Myometrial cell (primary cell): Measurements from ENCODE around the gene CGAS. TPM values are rescaled to one million over a fixed set of nuclear protein-coding genes. Genes with fewer than 3 reads are reported as not detected.

Source experiments
- total RNA-seq: library from RNA; depleted of rRNA; stranded (reverse); fragments of >200 nt; gene quantifications from 2 replicates; pipeline ENCODE4 v1.2.3, GENCODE V29; 2015

CGAS gene
- 4.3 and 5.5 TPM in 2 replicates for total RNA-seq

GRCh38 chr6:73452107-73452461, at the start of gene CGAS:
TSS of gene CGAS (minus strand) at chr6:73452297. CDS start at chr6:73452181, 116 bp downstream.

GRCh38 chr6:73461537-73462350, 9.6 kb upstream of the CGAS start, which contains the start of gene MTO1:
TSS of gene MTO1 (plus strand) at chr6:73461737. CDS start at chr6:73461855, 118 bp downstream.

DNA sequence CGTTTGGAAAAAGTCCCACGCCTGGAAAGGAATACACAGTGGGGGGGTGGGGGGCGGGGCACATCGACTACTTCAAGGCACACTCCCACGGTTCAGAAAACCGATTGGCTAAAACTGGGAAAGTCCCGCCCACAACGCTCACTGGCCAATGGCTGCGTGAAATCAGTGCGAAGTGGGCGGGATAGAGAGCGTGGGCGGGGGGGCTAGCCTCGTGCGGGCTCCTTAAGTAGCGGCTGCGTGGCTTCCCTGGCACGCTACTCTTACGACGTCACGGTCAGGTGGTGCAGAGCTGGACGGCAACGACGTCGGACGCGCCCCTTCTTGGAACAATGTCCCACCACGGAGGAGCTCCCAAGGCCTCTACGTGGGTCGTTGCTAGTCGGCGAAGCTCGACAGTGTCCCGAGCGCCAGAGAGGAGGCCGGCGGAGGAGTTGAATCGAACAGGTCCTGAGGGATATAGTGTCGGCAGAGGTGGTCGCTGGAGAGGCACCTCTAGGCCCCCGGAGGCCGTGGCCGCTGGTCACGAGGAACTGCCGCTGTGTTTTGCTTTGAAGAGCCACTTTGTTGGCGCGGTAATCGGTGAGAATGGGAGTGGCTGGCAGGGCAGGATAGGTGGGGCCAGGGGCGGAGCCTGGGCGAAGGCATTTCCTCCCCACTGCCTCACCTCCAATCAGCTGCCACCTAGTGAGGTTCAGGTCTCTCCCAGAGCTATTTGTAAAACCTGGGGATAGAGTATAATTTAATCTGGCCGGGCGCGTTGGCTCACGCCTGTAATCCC, 57.3 kb downstream of the CGAS start, which contains the start of gene DDX43:
Gene DDX43, plus strand, starts transcription at position 252 of the 778 bp plus-strand sequence. Its CDS starts 78 bp downstream, at position 330.

Other genes starting within 250 kb of the CGAS start
- not detected in 2 replicates for gene KHDC1L, start 226.8 kb downstream of the CGAS start, total RNA-seq
- gene KHDC1, start 189.1 kb downstream of the CGAS start, total RNA-seq, result 3.2 and 6.1 TPM in 2 replicates
- not detected in 2 replicates for gene DPPA5, start 98.0 kb downstream of the CGAS start, total RNA-seq
- gene KHDC3L, start 89.6 kb downstream of the CGAS start, total RNA-seq, result not detected in 2 replicates
- not detected in 2 replicates for gene OOEP, start 82.4 kb downstream of the CGAS start, total RNA-seq
- 0.58 TPM in 1 of 2 replicates, not detected in the other for gene DDX43, start 57.5 kb downstream of the CGAS start, total RNA-seq
- 31.5 and 38.1 TPM in 2 replicates for gene MTO1, start 9.4 kb upstream of the CGAS start, total RNA-seq
- 13,126 and 13,285 TPM in 2 replicates for gene EEF1A1, start 68.7 kb upstream of the CGAS start, total RNA-seq
- gene SLC17A5, start 201.7 kb upstream of the CGAS start, total RNA-seq, result 30.7 and 34.9 TPM in 2 replicates
- 31.4 and 33.5 TPM in 2 replicates for gene CD109, start 243.9 kb upstream of the CGAS start, total RNA-seq